MM.1S (cell line): ENCODE measurements around the gene REX1BD.
"Not testable (repeated sequence)": the region's sequence is repeated elsewhere in the genome, so short reads cannot be mapped to it uniquely, and the experiment has no call there.

Source experiments
- DNase-seq: peaks from one replicate; pipeline ENCODE4 v3.0.0-alpha.2; 2015
- H2AFZ ChIP-seq: fragments of 300-600 bp; sonication (generic); 2 replicates; pipeline ENCODE4 v1.6.0; 2016; ENCODE audit warnings: antibody characterized with exemption, low read length
- H3F3A ChIP-seq: fragments of 300-600 bp; sonication (generic); 2 replicates; pipeline ENCODE4 v1.6.1; 2016; ENCODE audit warnings: mild to moderate bottlenecking, antibody characterized with exemption, low read length, moderate library complexity, mixed read lengths; ENCODE audit not compliant: insufficient read depth
- H3K27ac ChIP-seq: fragments of 300-600 bp; sonication (generic); 2 replicates; pipeline ENCODE4 v1.5.1; 2016; ENCODE audit warnings: mild to moderate bottlenecking, low read length
- H3K27me3 ChIP-seq: fragments of 300-600 bp; sonication (generic); replicated peaks from 2 replicates; pipeline ENCODE4 v1.6.0; 2016; ENCODE audit warnings: low read length; ENCODE audit not compliant: insufficient read depth
- H3K36me3 ChIP-seq: fragments of 300-600 bp; sonication (generic); replicated peaks from 2 replicates; pipeline ENCODE4 v1.6.1; 2016; ENCODE audit warnings: mild to moderate bottlenecking, low read length, mixed read lengths; ENCODE audit not compliant: insufficient read depth
- H3K4me1 ChIP-seq: fragments of 300-600 bp; sonication (generic); 2 replicates; pipeline ENCODE4 v1.6.1; 2016; ENCODE audit warnings: low read length, mixed read lengths
- H3K4me2 ChIP-seq: fragments of 300-600 bp; sonication (generic); 2 replicates; pipeline ENCODE4 v1.6.0; 2016; ENCODE audit warnings: low read depth, low read length
- H3K4me3 ChIP-seq: fragments of 300-600 bp; sonication (generic); 2 replicates; pipeline ENCODE4 v1.5.1; 2016; ENCODE audit warnings: low read length, mixed read lengths
- H3K79me2 ChIP-seq: fragments of 300-600 bp; sonication (generic); 2 replicates; pipeline ENCODE4 v1.6.1; 2016; ENCODE audit warnings: mixed run types, low read length, mixed read lengths
- H3K9ac ChIP-seq: fragments of 300-600 bp; sonication (generic); 2 replicates; pipeline ENCODE4 v1.6.1; 2016; ENCODE audit warnings: low read length, mixed read lengths
- H3K9me2 ChIP-seq: fragments of 300-600 bp; sonication (generic); replicated peaks from 2 replicates; pipeline ENCODE4 v1.6.1; 2016; ENCODE audit warnings: mild to moderate bottlenecking, low read length, mixed read lengths; ENCODE audit not compliant: insufficient read depth
- H3K9me3 ChIP-seq: fragments of 300-600 bp; sonication (generic); replicated peaks from 2 replicates; pipeline ENCODE4 v1.6.1; 2016; ENCODE audit warnings: mild to moderate bottlenecking, low read length, mixed read lengths; ENCODE audit not compliant: insufficient read depth
- H4K20me1 ChIP-seq: fragments of 300-600 bp; sonication (generic); 2 replicates; pipeline ENCODE4 v1.6.1; 2016; ENCODE audit warnings: mild to moderate bottlenecking, low read length, moderate library complexity, mixed read lengths; ENCODE audit not compliant: insufficient read depth
- CTCF ChIP-seq: fragments of 300-600 bp; sonication (generic); IDR thresholded peaks from 2 replicates; pipeline ENCODE4 v1.5.1; 2016; ENCODE audit warnings: antibody characterized with exemption, low read length, mixed read lengths
- EZH2 ChIP-seq: fragments of 300-600 bp; sonication (generic); optimal IDR thresholded peaks from 2 replicates; pipeline ENCODE3; 2017; ENCODE audit warnings: low read depth, mild to moderate bottlenecking, antibody characterized with exemption, low read length, mixed read lengths
- EZH2phosphoT487 ChIP-seq: fragments of 300-600 bp; sonication (generic); IDR thresholded peaks from 2 replicates; pipeline ENCODE4 v1.6.1; 2018; ENCODE audit warnings: antibody characterized with exemption, low read length

The REX1BD gene

GRCh38 chr19:18596752-18597157, 8.2 kb downstream of the REX1BD start:
- Histone ChIP-seq H3F3A (peaks cover 3% of the 10 kb centered on the region; the same call in 1 of the 2 replicates), H3K27ac (no peak overlapping the region), H2AFZ (no peak overlapping the region), H3K27me3 (peaks cover 44% of the 10 kb centered on the region), H3K4me1 (no peaks in the 10 kb centered on the region; the same call in 1 of the 2 replicates), H3K4me3 (no peak overlapping the region), H3K9ac (no peak overlapping the region), H4K20me1 (no peaks in the 10 kb centered on the region), H3K9me2 (no peaks in the 10 kb centered on the region), H3K79me2 (no peaks in the 10 kb centered on the region; the same call in 1 of the 2 replicates), H3K36me3 (no peaks in the 10 kb centered on the region), H3K4me2 (no peak overlapping the region), H3K9me3 (no peaks in the 10 kb centered on the region)
- TF ChIP-seq EZH2phosphoT487: no peak
- TF ChIP-seq CTCF: no peak
- no peak for DNase-seq

DNA sequence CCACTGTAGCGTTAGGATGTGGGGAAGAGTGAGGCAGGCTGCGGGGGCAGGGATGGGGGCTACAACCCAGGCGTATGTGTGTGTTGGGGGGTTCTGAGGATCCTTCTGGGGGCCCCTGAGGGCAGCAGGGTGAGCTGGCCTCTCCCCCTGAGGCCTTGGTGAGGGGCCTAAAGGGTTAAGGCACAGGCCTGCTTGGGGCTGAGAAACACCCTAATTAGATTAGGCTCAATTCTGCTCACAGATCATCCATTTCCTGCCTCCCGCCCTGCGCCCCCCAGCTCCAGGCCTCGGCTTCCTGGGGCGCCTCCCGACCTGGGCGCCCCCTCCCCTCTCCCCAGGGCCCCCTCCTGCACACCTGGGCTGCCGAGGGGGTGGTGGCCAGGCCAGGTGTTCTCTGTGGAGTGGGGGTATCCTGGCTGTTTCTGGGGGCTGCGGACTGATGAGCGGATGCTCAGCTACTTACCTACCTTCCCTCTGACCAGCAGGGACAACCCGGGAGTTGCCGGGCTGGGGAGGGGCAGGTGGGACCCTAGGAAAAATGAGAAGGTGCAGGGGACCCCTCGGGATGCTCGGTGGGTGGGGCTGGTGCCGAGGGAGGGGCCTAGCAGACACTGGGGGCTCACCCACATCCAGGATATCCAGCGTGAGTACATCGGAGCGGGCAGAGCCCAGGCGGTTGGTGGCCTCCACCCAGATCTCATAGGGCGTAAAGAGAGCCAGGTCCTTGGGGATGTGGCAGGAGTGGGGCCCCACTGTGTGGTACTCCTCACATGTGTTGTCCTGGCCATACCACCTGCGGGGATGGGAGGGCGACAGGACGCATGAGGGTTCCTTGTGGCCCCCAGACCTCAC, 9.4 kb downstream of the REX1BD start:
- H3F3A ChIP-seq: peaks cover 3% of the 10 kb centered on the region; the same call in 1 of the 2 replicates
- DNase-seq: no peak
- H3K27ac ChIP-seq: no peak overlapping the region
- H3K9me3 ChIP-seq: no peaks in the 10 kb centered on the region
- H3K4me3 ChIP-seq: no peak overlapping the region
- no peak for TF ChIP-seq EZH2
- no peak for TF ChIP-seq EZH2phosphoT487
- TF ChIP-seq CTCF: no peak
- no peaks in the 10 kb centered on the region; the same call in 1 of the 2 replicates for H3K4me1 ChIP-seq
- H2AFZ ChIP-seq: no peak overlapping the region
- no peaks in the 10 kb centered on the region for H3K36me3 ChIP-seq
- no peaks in the 10 kb centered on the region for H3K9me2 ChIP-seq
- H4K20me1 ChIP-seq: no peaks in the 10 kb centered on the region
- peaks cover 56% of the 10 kb centered on the region for H3K27me3 ChIP-seq
- no peak overlapping the region for H3K4me2 ChIP-seq
- H3K79me2 ChIP-seq: no peaks in the 10 kb centered on the region
- H3K9ac ChIP-seq: no peak overlapping the region

DNA sequence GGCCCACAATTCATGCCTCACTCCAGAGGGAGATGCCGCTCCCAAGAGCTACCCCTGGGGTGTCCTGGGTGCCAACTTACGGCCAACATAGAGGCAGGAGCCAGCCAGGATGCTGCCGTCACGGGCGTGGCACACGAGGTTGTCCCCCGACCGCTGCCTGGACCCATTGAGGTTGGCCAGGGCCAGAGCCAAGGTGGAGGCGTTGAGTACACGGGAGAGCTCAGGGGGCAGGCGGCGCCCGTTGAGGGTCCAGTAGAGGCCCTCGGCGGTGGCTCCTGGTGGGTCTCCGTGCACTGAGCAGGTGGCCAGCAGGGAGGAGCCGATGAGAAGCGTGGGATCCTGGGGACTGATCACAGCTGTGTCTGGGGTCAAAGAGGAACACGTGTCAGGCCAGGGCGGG, 10.9 kb downstream of the REX1BD start:
- DNase-seq: no peak
- 0 out of 2 replicates have a peak, but pooled peaks cover 1% of the 10 kb centered on the region for H3F3A ChIP-seq
- no peaks in the 10 kb centered on the region for H3K36me3 ChIP-seq
- no peaks in the 10 kb centered on the region for H4K20me1 ChIP-seq
- H3K4me1 ChIP-seq: no peaks in the 10 kb centered on the region; the same call in 1 of the 2 replicates
- no peaks in the 10 kb centered on the region for H3K79me2 ChIP-seq
- no peak overlapping the region for H3K4me2 ChIP-seq
- no peak for TF ChIP-seq EZH2
- TF ChIP-seq CTCF: no peak
- no peak for TF ChIP-seq EZH2phosphoT487
- no peak overlapping the region for H3K27ac ChIP-seq
- H3K9me3 ChIP-seq: no peaks in the 10 kb centered on the region
- H3K9ac ChIP-seq: no peak overlapping the region
- H2AFZ ChIP-seq: no peak overlapping the region
- no peaks in the 10 kb centered on the region for H3K9me2 ChIP-seq
- peaks cover 69% of the 10 kb centered on the region for H3K27me3 ChIP-seq
- H3K4me3 ChIP-seq: no peak overlapping the region

DNA sequence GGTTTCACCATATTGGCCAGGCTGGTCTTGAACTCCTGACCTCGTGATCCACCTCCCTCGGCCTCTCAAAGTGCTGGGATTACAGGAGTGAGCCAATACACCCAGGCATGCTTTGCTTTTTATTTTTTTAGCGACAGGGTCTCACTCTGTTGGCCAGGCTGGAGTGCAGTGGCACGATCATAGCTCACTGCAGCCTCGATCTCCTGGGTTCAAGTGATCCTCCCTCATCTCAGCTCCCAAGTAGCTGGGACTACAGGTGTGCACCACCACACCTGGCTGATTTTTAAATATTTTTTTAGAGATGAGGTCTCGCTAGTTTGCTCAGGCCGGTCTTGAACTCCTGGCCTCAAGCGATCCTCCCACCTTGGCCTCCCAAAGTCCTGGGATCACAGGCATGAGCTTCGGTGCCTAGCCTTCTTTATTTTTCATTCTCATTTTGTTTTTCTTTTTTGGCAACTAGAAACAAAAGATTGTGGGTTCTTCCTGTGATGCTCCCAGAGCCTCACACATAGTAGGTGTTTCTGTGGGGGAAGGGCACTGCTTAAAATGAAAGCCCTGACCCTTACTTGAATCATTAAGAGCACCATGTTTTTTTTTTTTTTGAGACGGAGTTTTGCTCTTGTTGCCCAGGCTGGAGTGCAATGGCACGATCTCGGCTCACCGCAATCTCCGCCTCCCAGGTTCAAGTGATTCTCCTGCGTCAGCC, 12.2 kb downstream of the REX1BD start:
- not testable (repeated sequence) for H3K36me3 ChIP-seq, H3K9ac ChIP-seq, H3F3A ChIP-seq, H2AFZ ChIP-seq, H3K4me3 ChIP-seq, H3K9me3 ChIP-seq, H3K9me2 ChIP-seq, H3K27ac ChIP-seq, H4K20me1 ChIP-seq, H3K79me2 ChIP-seq, DNase-seq, H3K4me2 ChIP-seq, H3K4me1 ChIP-seq
- H3K27me3 ChIP-seq: peaks cover 76% of the 10 kb centered on the region
